GM19240 (cell line): ENCODE results near the gene DRICH1.
"Not testable (repeated sequence)": the region's sequence is repeated elsewhere in the genome, so short reads cannot be mapped to it uniquely, and the experiment has no call there.

Experiments used
- DNase-seq: peaks from one replicate; pipeline ENCODE4 v3.0.0; 2011; ENCODE audit warnings: low spot score; ENCODE audit not compliant: insufficient read length

The DRICH1 gene

GRCh38 chr22:23598805-23599518 lies 33.2 kb downstream of the DRICH1 start:
- no peak for DNase-seq

- not testable (repeated sequence) for DNase-seq
Observed at GRCh38 chr22:23597576-23598268, 34.4 kb downstream of the DRICH1 start.

GRCh38 chr22:23595904-23596303 lies 36.2 kb downstream of the DRICH1 start:
- not testable (repeated sequence) for DNase-seq

GRCh38 chr22:23591846-23592245 lies 40.3 kb downstream of the DRICH1 start:
- no peak for DNase-seq

- peak; percentile 42 for DNase-seq
Observed at GRCh38 chr22:23591201-23591791, 40.8 kb downstream of the DRICH1 start.

GRCh38 chr22:23583836-23584235 lies 48.3 kb downstream of the DRICH1 start:
- DNase-seq, result no peak

GRCh38 chr22:23583153-23583552 lies 49.0 kb downstream of the DRICH1 start:
- no peak for DNase-seq

GRCh38 chr22:23581260-23581650 lies 50.9 kb downstream of the DRICH1 start:
- DNase-seq, result no peak

- DNase-seq, result no peak
Observed at GRCh38 chr22:23580576-23581259, 51.4 kb downstream of the DRICH1 start.

GRCh38 chr22:23579870-23580575 lies 52.1 kb downstream of the DRICH1 start, which contains the start of gene IGLL1:
IGLL1 (minus strand) TSS chr22:23580290; CDS start chr22:23580190, 100 bp downstream.
- DNase-seq, result no peak

GRCh38 chr22:23579280-23579679 lies 52.8 kb downstream of the DRICH1 start:
- no peak for DNase-seq

GRCh38 chr22:23578306-23578705 lies 53.8 kb downstream of the DRICH1 start:
- DNase-seq, result no peak

GRCh38 chr22:23576681-23577080 lies 55.4 kb downstream of the DRICH1 start:
- DNase-seq, result no peak

GRCh38 chr22:23575601-23576000 lies 56.5 kb downstream of the DRICH1 start:
- DNase-seq, result no peak

- no peak for DNase-seq
Observed at GRCh38 chr22:23574877-23575276, 57.2 kb downstream of the DRICH1 start.

- DNase-seq, result no peak
Observed at GRCh38 chr22:23574371-23574811, 57.7 kb downstream of the DRICH1 start.

- not testable (repeated sequence) for DNase-seq
Observed at GRCh38 chr22:23573701-23574235, 58.4 kb downstream of the DRICH1 start.

GRCh38 chr22:23573106-23573505 lies 59.0 kb downstream of the DRICH1 start:
- not testable (repeated sequence) for DNase-seq

- no peak for DNase-seq
Observed at GRCh38 chr22:23571486-23571885, 60.6 kb downstream of the DRICH1 start.

- DNase-seq, result no peak
Observed at GRCh38 chr22:23570681-23571080, 61.4 kb downstream of the DRICH1 start.

GRCh38 chr22:23569716-23570115 lies 62.4 kb downstream of the DRICH1 start:
- no peak for DNase-seq
